Measurements from ENCODE around the gene EFCC1.

EFCC1 gene

DNA sequence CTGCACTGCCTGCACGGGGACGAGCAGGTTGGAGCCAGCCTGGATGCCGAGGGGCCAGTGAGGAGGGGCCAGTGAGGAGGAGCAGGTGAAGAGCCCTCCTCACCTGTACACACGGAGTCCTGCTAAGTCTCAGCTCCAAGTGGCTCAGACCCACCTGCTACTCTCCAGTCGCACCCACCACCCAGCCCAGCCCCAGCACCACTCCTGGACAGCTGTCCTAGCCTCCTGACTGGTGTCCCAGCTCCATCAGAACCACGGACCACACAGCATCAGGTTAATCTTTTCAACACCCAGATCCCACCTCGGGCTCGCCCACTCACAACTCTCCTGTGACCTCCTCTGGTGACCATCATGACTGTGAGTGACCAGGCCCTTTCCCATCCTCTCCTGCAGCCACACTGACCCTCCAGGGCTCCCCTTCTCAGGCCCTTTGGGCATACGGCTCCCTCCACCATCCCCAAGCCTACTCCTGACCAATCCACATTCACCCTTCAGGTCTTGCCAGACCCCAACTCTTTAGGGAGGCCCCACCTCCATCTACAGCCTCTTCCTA is 13.8 kb downstream of the EFCC1 start:
- DNase-seq, result no peak

DNA sequence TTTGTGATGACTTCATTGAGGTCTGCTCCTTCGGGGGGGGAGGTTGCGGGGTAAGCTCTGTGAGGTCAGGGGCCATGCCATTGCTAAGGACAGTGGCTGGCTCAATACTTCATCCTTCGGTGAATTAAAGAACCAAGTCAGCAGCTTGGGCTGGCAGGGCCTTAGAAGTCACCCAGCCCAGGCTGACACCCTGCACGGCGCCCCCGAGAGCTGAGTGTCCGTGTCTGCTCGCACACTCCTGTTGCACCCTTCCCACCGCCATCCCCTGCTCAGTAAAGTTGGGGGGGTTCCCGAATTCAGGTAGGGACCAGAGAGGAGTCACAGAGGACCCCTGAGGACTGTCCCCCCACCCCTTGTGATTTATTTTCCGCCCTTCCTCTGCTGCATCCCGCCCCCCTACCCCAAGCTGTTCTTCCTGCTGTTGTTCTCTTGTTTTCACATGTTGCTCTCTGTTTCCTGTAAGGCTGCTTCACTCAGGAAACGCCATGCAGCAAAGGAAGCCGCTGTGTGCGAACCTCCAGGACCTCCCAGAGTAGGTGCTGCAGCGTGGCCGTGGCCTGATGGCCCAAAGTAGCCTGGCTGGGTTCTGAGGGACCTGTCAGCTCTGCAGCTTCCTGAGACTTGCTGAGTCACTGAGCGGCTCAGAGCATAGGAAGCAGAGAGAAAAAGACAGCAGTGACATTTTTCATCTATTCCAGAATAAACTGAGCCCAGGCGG is 14.4 kb downstream of the EFCC1 start:
- DNase-seq, result no peak

DNA sequence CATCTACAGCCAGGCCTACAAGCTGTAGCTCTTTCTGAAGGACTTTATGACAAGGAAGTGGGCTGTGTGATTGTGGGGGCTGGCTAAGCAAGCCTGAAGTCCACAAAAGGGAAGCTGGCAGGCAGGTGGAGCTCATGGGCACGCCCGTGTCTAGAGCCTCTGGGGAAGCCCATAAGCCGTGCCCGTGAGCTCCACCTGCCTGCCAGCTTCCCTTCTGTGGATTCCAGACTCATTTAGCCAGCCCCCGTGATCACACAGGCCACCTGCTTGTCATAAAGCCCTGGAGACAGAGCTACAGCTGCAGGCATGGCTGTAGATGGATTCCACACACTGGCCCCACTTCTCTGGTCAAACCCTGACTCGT is 15.2 kb downstream of the EFCC1 start:
- peak in 2 of 51 donors; percentile 17 to 42 for DNase-seq

- DNase-seq, result no peak
These were observed 15.8 kb downstream of the EFCC1 start for GRCh38 chr3:129016720-129017483.

GRCh38 chr3:129017484-129017899 is 16.4 kb downstream of the EFCC1 start:
- no peak for DNase-seq

GRCh38 chr3:129018271-129018670 is 17.2 kb downstream of the EFCC1 start:
- no peak for DNase-seq

DNA sequence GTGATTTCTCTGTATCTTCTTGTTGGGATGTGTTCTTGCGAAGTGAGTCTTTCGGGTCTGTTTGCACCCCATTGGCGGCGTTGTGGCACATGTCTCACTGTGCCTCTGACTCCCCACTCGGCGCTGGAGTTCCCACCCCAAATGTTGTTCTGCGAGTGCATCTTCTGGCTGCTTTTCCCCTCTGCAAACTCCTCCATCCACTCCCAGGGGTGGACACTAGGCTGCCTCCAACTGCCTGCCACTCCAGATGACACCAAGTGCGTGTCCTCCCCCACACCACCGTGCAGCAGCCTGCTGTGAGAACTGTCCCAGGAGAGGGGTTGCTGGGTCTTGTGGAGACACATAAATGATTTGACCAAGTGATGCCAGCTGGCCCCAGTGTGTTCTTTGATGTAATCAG is 17.6 kb downstream of the EFCC1 start:
- no peak for DNase-seq

DNA sequence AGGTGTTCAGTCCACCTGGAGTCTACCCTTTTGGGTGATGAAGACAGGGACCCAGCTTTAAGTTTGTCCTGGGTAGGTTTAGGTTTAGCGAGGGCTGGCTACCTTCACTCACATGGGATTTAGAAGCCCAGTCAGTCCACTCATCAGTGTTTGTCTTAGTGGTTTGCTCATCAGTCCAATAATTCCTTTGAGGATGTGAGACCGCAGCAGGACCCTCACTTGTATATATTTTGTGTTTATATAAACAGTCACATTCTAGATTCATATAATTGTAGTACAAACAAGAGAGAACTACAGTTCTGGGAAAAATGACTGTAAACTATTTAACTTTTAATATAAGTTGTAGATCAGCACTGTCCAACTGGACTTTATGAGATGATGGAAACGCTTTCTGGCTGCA is 18.2 kb downstream of the EFCC1 start:
- no peak for DNase-seq

- no peak for DNase-seq
These were observed 19.6 kb downstream of the EFCC1 start for GRCh38 chr3:129020691-129021090.

DNA sequence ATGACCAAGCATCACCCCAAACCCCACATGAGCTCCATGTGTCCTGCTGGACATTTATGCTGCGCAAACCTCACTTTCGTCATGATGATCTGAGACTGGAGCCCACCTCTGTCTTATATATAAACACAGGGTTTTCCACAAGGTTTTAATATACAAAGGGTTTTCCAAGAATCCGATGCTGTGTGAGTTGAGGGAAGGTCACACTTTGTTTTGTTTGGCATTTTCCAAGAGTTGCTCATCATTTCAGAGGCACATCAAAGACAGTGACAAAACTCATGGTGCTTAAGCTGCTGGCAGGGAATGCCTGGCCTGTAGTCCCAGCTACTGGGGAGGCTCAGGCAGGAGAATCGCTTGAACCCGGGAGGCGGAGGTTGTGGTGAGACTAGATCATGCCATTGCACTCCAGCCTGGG is 20.0 kb downstream of the EFCC1 start:
- DNase-seq, result no peak

- no peak for DNase-seq
These were observed 21.3 kb downstream of the EFCC1 start for GRCh38 chr3:129022114-129023007.

DNA sequence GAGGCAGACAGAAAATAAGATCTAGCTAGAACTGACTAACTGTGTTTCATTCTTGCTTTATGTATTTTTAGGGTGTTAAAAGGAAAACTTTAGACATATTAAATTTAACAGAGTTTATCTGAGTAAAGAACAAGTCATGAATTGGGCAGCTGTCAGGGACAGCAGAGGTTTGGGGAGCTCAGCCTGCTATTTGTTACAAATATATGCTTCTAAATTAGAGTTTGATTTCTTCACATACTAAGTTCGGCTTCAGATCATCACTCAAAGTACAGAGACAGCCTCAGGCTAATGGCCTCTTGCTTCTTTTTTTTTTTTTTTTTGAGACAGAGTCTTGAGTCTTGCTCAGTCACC is 21.9 kb downstream of the EFCC1 start:
- DNase-seq, result no peak

GRCh38 chr3:129023909-129024308 is 22.8 kb downstream of the EFCC1 start:
- DNase-seq, result no peak

DNA sequence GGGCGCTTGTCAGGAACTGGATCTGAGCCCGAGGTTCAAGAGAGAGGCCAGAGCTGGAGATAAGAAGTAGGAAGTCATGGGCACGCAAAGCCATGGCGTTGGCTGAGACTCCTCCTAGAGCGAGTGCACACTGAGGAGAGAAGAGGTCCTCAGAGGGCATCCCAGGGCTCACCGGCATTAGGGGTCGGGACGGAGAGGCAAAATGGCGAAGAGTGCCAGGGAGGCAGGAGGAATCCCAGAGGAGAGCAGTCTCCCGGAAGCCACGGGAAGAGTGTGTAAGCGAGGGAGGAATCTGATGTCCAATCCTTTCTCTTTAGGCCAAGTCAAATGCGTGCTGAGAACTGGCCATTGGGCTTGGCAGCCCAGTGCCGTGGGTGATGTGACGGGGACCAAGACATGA is 24.0 kb downstream of the EFCC1 start:
- no peak for DNase-seq

GRCh38 chr3:129025691-129026435 is 24.8 kb downstream of the EFCC1 start:
- peak in 4 of 51 donors; percentile 5 to 30 (median 17) for DNase-seq

DNA sequence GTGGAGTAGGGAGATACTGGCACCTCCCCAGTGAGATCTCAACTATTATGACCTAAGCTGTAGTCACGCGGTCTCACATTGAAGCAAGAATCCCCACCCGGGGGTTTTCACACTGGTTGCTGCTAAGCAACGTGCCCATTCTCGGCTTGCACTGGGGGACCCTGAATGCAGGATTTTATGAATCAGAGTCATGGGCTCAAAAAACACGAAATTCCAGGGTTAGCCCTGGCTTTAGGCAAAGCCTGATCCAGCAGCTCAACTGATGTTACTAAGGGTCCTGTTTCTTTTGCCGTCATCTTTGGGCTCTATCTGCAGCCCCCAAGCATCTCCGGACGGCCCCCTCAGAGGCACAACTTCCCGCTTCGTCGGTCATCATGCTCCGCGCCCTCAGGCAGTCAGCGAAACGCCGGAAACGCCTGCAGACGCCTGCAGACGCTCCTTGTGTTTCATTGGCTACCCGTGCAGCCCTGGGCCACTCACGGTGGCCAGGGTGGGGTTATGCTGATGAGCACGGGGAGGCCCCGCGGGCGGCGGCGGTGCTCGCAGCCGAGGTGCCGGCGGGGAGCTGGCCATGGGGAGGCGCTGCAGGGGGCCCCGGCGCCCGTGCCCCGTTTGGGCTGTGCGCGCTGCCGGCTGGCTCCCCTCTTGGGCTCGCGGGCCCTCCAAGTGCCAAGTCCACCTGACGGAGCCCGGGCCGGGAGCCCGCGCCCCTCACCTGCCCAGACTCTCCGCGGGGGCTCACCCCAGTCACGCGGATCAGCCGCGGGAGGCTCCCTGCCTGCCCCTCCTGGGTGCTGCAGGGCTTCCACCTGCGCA is 25.8 kb downstream of the EFCC1 start:
- peak in 50 of 51 donors; percentile 20 to 86 (median 64) for DNase-seq

DNA sequence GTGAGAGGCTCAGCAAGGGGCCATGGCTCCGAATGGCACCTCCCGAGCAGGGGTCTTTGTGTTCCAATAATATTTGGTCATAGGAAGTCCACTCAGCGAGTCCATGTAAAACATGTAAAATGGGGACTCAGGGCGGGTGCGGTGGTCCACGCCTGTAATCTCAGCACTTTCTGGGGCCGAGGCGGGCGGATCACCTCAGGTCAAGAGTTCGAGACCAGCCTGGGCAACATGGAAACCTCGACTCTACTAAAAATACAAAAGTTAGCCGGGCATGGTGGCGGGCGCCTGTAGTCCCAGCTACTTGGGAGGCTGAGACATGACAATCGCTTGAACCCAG is 26.4 kb downstream of the EFCC1 start:
- no peak for DNase-seq

DNA sequence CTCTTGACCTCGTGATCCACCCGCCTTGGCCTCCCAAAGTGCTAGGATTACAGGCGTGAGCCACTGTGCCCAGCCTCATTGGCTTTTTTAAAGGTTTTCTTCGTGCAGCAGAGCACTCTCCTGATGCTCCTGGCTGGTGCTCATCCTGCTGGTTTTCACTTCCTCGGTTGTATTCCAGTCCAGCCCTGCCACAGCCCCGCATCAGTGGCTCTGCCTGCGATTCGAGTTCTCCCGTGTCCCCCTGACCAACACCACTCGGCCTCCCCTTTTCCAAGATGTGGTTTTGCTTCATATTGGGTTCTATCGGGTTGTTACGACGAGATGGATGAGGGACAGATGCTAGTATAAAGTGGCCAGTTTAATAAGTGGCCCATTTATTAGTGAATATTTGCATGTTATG is 27.8 kb downstream of the EFCC1 start:
- DNase-seq, result no peak

DNA sequence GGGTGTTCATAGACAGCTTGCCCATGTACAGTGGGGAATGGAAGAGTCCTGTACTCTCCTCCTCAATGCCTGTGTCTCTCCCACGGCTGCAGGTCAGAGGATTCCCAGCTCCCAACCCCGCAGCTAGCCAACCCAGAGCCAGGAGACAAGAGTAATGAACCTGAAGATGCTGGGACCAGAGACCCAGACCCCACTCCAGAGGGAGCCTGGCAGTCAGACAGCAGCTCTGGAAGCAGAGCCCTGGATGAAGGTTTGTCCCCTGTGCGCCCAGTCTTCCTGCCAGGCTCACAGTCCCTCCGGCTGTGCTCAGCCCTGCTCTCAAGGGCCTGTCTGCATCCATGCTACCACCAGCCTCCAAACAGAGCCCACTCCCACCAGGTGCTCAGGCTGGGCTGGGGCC is 29.5 kb downstream of the EFCC1 start:
- DNase-seq, result no peak

DNA sequence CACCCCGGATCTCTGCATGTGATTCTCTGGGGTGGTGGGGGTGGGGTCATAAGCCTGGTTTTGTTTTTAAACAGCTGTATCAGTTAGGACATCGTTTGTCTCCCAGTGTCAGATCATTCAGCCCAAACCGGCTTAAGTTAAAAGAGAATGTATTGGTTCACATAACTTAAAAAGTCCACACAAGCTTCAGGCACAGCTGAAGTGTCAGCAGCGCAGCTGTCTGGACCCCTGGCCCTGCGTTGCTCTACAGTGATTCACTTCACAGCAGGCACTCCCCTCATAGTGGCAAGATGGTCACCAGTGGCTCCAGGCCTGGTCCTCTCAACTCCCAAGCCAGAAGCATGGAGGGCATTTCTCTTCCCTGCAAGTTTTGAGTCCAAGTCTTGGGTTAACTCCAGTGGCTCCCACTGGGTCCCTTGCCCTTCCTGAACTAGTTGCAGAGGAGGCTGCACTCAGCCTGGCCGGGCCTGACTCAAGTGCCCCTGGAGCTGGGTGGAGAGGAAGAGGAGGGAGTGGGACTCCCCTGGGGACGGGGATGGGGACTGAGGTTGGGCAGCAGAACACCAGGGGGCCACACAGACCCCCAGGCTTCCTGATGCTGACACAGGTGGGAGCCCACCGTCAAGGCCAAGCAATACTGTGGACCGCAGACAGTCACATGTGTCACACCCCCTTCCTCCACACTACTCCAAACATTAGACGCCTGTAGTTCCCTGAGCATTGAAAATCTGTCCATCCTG is 30.5 kb downstream of the EFCC1 start:
- DNase-seq, result no peak

All from hypothalamus (tissue), 51 donors.